Measurements from ENCODE around the gene CRYL1. TPM values are rescaled to one million over a fixed set of nuclear protein-coding genes. Genes with fewer than 3 reads are reported as not detected.

The CRYL1 gene
- total and polyA plus RNA-seq, 7 donors: 33.0 to 183 (median 53.5) TPM

DNA sequence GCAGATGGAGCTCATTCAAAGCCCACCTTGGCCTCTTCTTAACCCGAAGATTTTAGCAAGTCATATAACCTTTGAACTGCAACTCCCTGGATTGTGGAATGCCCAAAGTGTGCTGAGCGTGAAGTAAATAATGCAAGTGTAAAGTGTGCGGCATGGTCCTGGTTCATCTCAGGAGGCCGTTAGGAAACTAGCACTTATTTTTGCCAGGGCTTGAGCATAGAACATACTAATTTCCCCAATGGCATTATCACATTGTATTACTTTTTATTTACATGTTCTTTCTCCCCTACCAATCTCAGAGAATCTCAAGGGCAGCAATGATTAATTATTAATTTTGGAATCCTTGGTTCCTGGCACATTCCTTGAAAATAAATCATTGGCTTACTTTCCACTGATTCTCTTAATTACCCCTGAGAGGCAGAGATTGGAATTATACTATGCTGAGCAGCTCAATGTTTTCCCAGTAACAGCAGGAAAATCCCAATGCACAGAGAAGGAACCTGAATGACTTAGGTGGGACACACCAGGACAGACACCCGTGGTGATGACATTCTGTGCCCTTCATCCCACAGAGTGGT is 164.7 kb downstream of the CRYL1 start:
- Histone ChIP-seq H3K4me1 (no peaks in the 10 kb centered on the region), H3K27me3 (no peaks in the 10 kb centered on the region), H3K36me3 (no peaks in the 10 kb centered on the region), H3K9me3 (no peaks in the 10 kb centered on the region), H3K4me3 (no peak overlapping the region), H3K27ac (no peak overlapping the region)
- WGBS, 2 donors: 67 to 76% methylated on average over 5 of the region's 5 CpGs
- intact Hi-C loops (cut with DNase I): no loop called here
- DNase-seq: no peak
- TF ChIP-seq, protein P1, sequence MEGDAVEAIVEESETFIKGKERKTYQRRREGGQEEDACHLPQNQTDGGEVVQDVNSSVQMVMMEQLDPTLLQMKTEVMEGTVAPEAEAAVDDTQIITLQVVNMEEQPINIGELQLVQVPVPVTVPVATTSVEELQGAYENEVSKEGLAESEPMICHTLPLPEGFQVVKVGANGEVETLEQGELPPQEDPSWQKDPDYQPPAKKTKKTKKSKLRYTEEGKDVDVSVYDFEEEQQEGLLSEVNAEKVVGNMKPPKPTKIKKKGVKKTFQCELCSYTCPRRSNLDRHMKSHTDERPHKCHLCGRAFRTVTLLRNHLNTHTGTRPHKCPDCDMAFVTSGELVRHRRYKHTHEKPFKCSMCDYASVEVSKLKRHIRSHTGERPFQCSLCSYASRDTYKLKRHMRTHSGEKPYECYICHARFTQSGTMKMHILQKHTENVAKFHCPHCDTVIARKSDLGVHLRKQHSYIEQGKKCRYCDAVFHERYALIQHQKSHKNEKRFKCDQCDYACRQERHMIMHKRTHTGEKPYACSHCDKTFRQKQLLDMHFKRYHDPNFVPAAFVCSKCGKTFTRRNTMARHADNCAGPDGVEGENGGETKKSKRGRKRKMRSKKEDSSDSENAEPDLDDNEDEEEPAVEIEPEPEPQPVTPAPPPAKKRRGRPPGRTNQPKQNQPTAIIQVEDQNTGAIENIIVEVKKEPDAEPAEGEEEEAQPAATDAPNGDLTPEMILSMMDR (IDR thresholded peaks at IDR 0.05): no peak
- TF ChIP-seq POLR2AphosphoS5 (IDR thresholded peaks at IDR 0.05) (no peak), EP300 (IDR thresholded peaks at IDR 0.05) (no peak), POLR2A (IDR thresholded peaks at IDR 0.05) (no peak)

DNA sequence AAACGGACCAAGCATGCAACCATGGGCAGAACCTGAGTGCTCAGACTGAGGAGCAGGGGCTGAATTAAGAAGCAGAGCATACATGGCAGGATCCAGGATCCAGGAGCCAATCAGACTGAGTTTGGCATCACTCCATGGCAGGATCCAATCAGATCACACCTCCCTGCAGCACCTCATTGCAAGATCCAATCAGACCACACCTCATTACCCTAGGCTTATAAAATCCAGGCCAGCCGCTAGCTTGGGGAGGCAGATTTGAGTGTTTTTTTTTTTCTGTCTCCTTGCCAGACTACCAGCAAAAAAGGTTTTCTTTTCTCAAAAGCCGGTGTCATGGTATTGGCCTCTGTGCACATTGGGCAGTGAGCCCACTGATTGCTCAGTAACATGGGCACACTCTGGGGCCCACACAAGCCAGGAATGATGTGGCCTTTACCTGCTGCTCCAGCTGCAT is 165.6 kb downstream of the CRYL1 start:
- Histone ChIP-seq H3K36me3 (no peaks in the 10 kb centered on the region), H3K9me3 (no peaks in the 10 kb centered on the region), H3K4me1 (no peaks in the 10 kb centered on the region), H3K27ac (no peak overlapping the region), H3K4me3 (no peak overlapping the region), H3K27me3 (no peaks in the 10 kb centered on the region)
- 75 to 85% methylated on average over 3 of the region's 3 CpGs for WGBS, 2 donors
- no peak for DNase-seq
- intact Hi-C loops (cut with DNase I): no loop called here
- TF ChIP-seq POLR2AphosphoS5 (IDR thresholded peaks at IDR 0.05): no peak
- TF ChIP-seq POLR2A (IDR thresholded peaks at IDR 0.05): no peak
- TF ChIP-seq, protein P1 (IDR thresholded peaks at IDR 0.05): no peak
- no peak for TF ChIP-seq EP300 (IDR thresholded peaks at IDR 0.05)

DNA sequence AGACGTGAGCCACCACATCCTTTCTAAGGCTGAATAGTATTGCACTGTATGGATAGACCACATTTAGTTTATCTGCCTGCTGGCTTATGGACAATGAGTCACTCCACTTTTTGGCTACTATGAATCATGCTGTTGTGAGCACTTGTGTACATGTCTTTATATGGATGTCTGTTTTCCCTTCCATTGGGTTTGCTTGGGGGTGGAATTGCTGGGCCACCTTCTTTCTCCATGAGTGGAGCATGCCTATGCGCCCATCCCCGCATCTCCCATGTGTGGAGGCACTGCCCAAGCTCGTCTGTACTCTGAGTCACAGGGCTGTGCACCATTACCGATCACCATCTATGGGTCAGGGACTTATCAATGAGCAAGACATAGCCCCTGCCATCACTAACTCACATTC is 166.3 kb downstream of the CRYL1 start:
- TF ChIP-seq EP300 (IDR thresholded peaks at IDR 0.05) (no peak), POLR2A (IDR thresholded peaks at IDR 0.05) (no peak), POLR2AphosphoS5 (IDR thresholded peaks at IDR 0.05) (no peak)
- TF ChIP-seq, protein P1 (IDR thresholded peaks at IDR 0.05): no peak
- Histone ChIP-seq H3K4me1 (no peaks in the 10 kb centered on the region), H3K27ac (no peak overlapping the region), H3K36me3 (no peaks in the 10 kb centered on the region), H3K27me3 (no peaks in the 10 kb centered on the region), H3K9me3 (no peaks in the 10 kb centered on the region), H3K4me3 (no peak overlapping the region)
- no peak for DNase-seq
- 92% methylated on average over 5 of the region's 5 CpGs for WGBS, 2 donors
- intact Hi-C loops (cut with DNase I): no loop called here

DNA sequence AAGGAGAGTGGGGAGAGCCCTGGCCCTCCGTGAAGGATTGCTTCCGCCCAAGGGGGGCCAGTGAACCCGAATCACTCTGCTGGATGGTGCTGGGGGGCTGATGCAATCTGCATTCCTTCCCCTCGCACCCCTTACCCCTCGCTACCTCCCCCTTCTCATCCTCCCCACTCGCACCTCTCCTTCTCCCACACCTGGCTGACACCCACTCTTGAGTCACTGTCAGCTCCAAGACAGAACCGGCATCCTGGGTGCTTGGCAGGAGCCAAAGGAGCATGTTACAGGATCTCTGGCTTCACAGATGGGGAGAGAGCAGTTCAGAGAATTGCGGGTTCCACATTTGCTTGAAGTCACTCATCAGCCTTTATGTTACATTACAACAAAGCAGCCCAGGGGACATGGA is 167.6 kb downstream of the CRYL1 start:
- Histone ChIP-seq H3K27me3 (no peaks in the 10 kb centered on the region), H3K36me3 (no peaks in the 10 kb centered on the region), H3K9me3 (no peaks in the 10 kb centered on the region), H3K4me1 (no peaks in the 10 kb centered on the region), H3K27ac (no peak overlapping the region), H3K4me3 (no peak overlapping the region)
- intact Hi-C loops (cut with DNase I): no loop called here
- no peak for TF ChIP-seq POLR2A (IDR thresholded peaks at IDR 0.05)
- TF ChIP-seq, protein P1 (IDR thresholded peaks at IDR 0.05): no peak
- TF ChIP-seq EP300 (IDR thresholded peaks at IDR 0.05): no peak
- no peak for TF ChIP-seq POLR2AphosphoS5 (IDR thresholded peaks at IDR 0.05)
- 89 to 91% methylated on average over 8 of the region's 8 CpGs for WGBS, 2 donors
- DNase-seq: no peak

DNA sequence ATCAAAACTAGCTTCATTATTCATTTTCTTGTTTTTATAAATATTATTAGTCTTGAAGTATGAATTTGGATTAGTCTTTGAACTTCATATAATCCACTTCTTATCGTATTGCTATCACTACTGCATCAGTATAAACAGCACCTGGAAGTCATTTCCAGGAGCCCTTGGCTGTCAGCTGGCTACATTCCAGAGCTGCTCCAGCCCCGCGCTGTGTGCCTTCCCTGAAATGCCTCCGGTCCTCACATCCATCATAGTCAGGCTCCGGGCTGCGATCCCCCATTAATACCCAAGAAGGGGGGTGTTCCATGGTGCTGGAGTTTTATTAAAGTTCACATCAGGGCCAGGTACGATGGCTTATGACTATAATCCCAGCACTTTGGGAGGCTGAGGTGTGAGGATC is 169.2 kb downstream of the CRYL1 start:
- H3K36me3 ChIP-seq: no peaks in the 10 kb centered on the region
- no peak overlapping the region for H3K27ac ChIP-seq
- no peak for DNase-seq
- 68 to 75% methylated on average over 7 of the region's 7 CpGs for whole genome bisulfite sequencing, 2 donors
- H3K27me3 ChIP-seq: no peaks in the 10 kb centered on the region
- intact Hi-C loops (cut with DNase I): no loop called here
- H3K9me3 ChIP-seq: no peaks in the 10 kb centered on the region
- no peak overlapping the region for H3K4me3 ChIP-seq
- no peaks in the 10 kb centered on the region for H3K4me1 ChIP-seq
- TF ChIP-seq, protein P1 (IDR thresholded peaks at IDR 0.05): no peak
- TF ChIP-seq POLR2A (IDR thresholded peaks at IDR 0.05): no peak
- no peak for TF ChIP-seq POLR2AphosphoS5 (IDR thresholded peaks at IDR 0.05)
- TF ChIP-seq EP300 (IDR thresholded peaks at IDR 0.05): no peak

All from sigmoid colon (tissue), 7 donors.